PC-3 (cell line): ENCODE measurements around the gene SLC43A3.

Source experiments
- CTCF ChIP-seq: fragments of 300-600 bp; sonication (generic); conservative IDR thresholded peaks from 2 replicates; pipeline ENCODE4 v1.5.1; 2017; ENCODE audit warnings: antibody characterized with exemption, low read depth, mild to moderate bottlenecking, low read length
- EZH2 ChIP-seq: fragments of 300-600 bp; sonication (generic); IDR thresholded peaks from one replicate; pipeline ENCODE4 v1.6.1; 2017; ENCODE audit warnings: antibody characterized with exemption, mild to moderate bottlenecking, low read length; ENCODE audit not compliant: unreplicated experiment
- EZH2phosphoT487 ChIP-seq: fragments of 300-600 bp; sonication (generic); IDR thresholded peaks from 2 replicates; pipeline ENCODE4 v1.6.1; 2018; ENCODE audit warnings: mild to moderate bottlenecking, antibody characterized with exemption, low read length, borderline replicate concordance

DNA sequence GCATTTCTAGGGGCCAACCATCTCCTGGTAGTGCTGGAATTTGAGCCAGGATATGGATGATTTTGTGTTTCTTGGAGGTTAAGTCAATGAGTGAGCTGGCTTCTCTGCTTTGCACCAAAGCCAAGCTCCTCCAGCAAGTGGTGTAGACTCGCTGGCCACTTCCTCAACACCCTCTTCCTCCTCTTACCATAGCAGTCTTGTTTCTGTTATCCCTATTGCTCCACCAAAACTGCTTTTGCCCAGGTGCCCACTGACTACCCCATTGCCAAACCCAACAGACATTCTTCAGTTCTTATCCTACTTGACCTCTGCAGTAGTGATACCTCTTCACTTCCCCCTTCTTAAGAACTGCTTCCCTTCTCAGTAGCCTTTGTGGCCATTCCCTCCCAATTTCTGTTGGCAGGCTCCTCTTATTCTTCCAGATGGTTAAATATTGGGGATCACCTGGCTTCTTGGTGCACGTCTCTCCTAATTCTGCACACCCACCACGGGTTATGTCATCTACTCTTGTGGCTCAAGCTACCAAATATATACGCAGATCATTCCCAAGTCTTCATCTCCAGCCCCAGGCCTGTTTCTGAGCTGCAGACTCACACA, 29.4 kb downstream of the SLC43A3 start:
- TF ChIP-seq EZH2 (no peak), CTCF (no peak), EZH2phosphoT487 (no peak)
